Liver (tissue), 9 donors: Measurements from ENCODE around the gene NPAS2. TPM values are rescaled to one million over a fixed set of nuclear protein-coding genes. Genes with fewer than 3 reads are reported as not detected.

Source experiments
- DNase-seq: peaks from one replicate; pipeline ENCODE4 v3.0.0-alpha.2; 2017; ENCODE audit warnings: low spot score
- H3K27ac ChIP-seq, 2 donors: one replicate each; pipeline ENCODE4 v1.7.0; 2013; ENCODE audit warnings: inconsistent platforms in 2 of 2, low read length in 2 of 2, control low read depth in 1 of 2, low read depth in 1 of 2, mild to moderate bottlenecking in 1 of 2
- H3K27me3 ChIP-seq, 4 donors: one replicate each; pipeline versions ENCODE4 v1.6.1 to v1.7.0; 2013; ENCODE audit warnings: low read length in 3 of 4, inconsistent platforms in 1 of 4, mild to moderate bottlenecking in 1 of 4, moderate library complexity in 1 of 4; ENCODE audit not compliant: control insufficient read depth in 4 of 4, insufficient read depth in 4 of 4
- H3K36me3 ChIP-seq, 4 donors: one replicate each; pipeline versions ENCODE4 v1.6.1 to v1.7.0; 2013; ENCODE audit warnings: low read length in 3 of 4, mild to moderate bottlenecking in 3 of 4, low read depth in 1 of 4, moderate library complexity in 1 of 4; ENCODE audit not compliant: control insufficient read depth in 4 of 4, insufficient read depth in 3 of 4
- H3K4me1 ChIP-seq, 4 donors: one replicate each; pipeline versions ENCODE4 v1.6.1 to v1.7.0; 2013; ENCODE audit warnings: low read length in 3 of 4, mild to moderate bottlenecking in 3 of 4, moderate library complexity in 1 of 4; ENCODE audit not compliant: control insufficient read depth in 4 of 4, insufficient read depth in 4 of 4
- H3K4me3 ChIP-seq, 3 donors: one replicate each; pipeline versions ENCODE4 v1.6.1 to v1.7.0; 2013; ENCODE audit warnings: low read length in 3 of 3, control low read depth in 1 of 3, low read depth in 1 of 3, mild to moderate bottlenecking in 1 of 3
- H3K9ac ChIP-seq, 2 donors: one replicate each; pipeline ENCODE4 v1.7.0; 2013; ENCODE audit warnings: low read length in 2 of 2, mild to moderate bottlenecking in 2 of 2, moderate library complexity in 2 of 2, control low read depth in 1 of 2, low read depth in 1 of 2
- H3K9me3 ChIP-seq, 4 donors: one replicate each; pipeline versions ENCODE4 v1.6.1 to v1.7.0; 2013; ENCODE audit warnings: low read length in 3 of 4; ENCODE audit not compliant: control insufficient read depth in 4 of 4
- CTCF ChIP-seq: fragments of 150-350 bp; IDR thresholded peaks from 2 replicates; pipeline ENCODE4 v1.5.1; 2017; ENCODE audit warnings: improper control_type of control experiment, low read depth, low read length; ENCODE audit not compliant: missing input control
- EGR1 ChIP-seq, 2 donors: IDR thresholded peaks; 2 replicates each; pipeline ENCODE4 v1.6.1; 2016 to 2018; ENCODE audit warnings: antibody characterized with exemption in 2 of 2, low read depth in 2 of 2
- FOXA1 ChIP-seq: IDR thresholded peaks from 2 replicates; pipeline ENCODE4 v1.6.1; 2016; ENCODE audit warnings: antibody characterized with exemption
- FOXA2 ChIP-seq: IDR thresholded peaks from 2 replicates; pipeline ENCODE4 v1.6.1; 2016; ENCODE audit warnings: antibody characterized with exemption
- GABPA ChIP-seq, 2 donors: IDR thresholded peaks in 1 of 2; conservative IDR thresholded peaks in 1 of 2; 2 replicates each; pipeline ENCODE4 v1.6.1; 2016; ENCODE audit warnings: antibody characterized with exemption in 2 of 2, mild to moderate bottlenecking in 1 of 2, moderate library complexity in 1 of 2
- HNF4G ChIP-seq: IDR thresholded peaks from 2 replicates; pipeline ENCODE4 v1.6.1; 2016; ENCODE audit warnings: antibody characterized with exemption
- JUND ChIP-seq, 2 donors: IDR thresholded peaks; 2 replicates each; pipeline ENCODE4 v1.6.1; 2016; ENCODE audit warnings: antibody characterized with exemption in 2 of 2
- NR2F2 ChIP-seq: IDR thresholded peaks from 2 replicates; pipeline ENCODE4 v1.6.1; 2016; ENCODE audit warnings: antibody characterized with exemption
- RAD21 ChIP-seq, 2 donors: IDR thresholded peaks; 2 replicates each; pipeline ENCODE4 v1.6.1; 2016; ENCODE audit warnings: antibody characterized with exemption in 2 of 2, mild to moderate bottlenecking in 2 of 2
- REST ChIP-seq: IDR thresholded peaks from 2 replicates; pipeline ENCODE4 v1.6.1; 2016; ENCODE audit warnings: antibody characterized with exemption, mild to moderate bottlenecking
- SP1 ChIP-seq: IDR thresholded peaks from 2 replicates; pipeline ENCODE4 v1.6.1; 2018; ENCODE audit warnings: antibody characterized with exemption, mild to moderate bottlenecking
- TAF1 ChIP-seq: conservative IDR thresholded peaks from 2 replicates; pipeline ENCODE4 v1.6.1; 2016; ENCODE audit warnings: antibody characterized with exemption, mild to moderate bottlenecking
- WGBS: extraction: QIAGEN DNeasy Blood & Tissue Kit; methylation state at CpG from one replicate; pipeline ENCODE4 v1.1.7; 2013; 5-methylcytosine and 5-hydroxymethylcytosine counted together
- polyA plus RNA-seq, 2 donors: library from polyadenylated mRNA; stranded (reverse) in 1 of 2; unstranded in 1 of 2; fragments of 200-250 nt in 1 of 2; fragments of >200 nt in 1 of 2; fragmentation: Nextera tagmentation in 1 of 2; extraction: Ambion mirVana in 1 of 2; gene quantifications; one replicate each; pipeline versions ENCODE4 v1.2.1 to v1.2.3, GENCODE V29; 2013 to 2015
- total RNA-seq, 2 donors: library from RNA; depleted of rRNA; stranded (reverse); fragments of >200 nt; gene quantifications; one replicate each; pipeline ENCODE4 v1.2.3, GENCODE V29; 2014
- donor health status: healthy.
- donor health status: healthy.
- donor health status: healthy.
- donor health status: healthy.
- donor health status: healthy.

Gene NPAS2
- total and polyA plus RNA-seq, 4 donors = 0.33 to 24.3 (median 6.6) TPM

GRCh38 chr2:101012054-101012705 is 192.2 kb downstream of the NPAS2 start (continued):
- no peak for TF ChIP-seq CTCF

GRCh38 chr2:101012706-101013181 is 192.8 kb downstream of the NPAS2 start:
- 30% methylated on average over 5 of the region's 5 CpGs for whole genome bisulfite sequencing
- peaks cover 6 to 33% (median 17%) of the 10 kb centered on the region in 4 donors for H3K36me3 ChIP-seq
- no peaks in the 10 kb centered on the region for H3K9me3 ChIP-seq
- TF ChIP-seq FOXA1 (no peak), RAD21 (IDR thresholded peaks at IDR 0.05) (peak; percentile 95 to 97), CTCF (peak; percentile 85), HNF4G (no peak), FOXA2 (no peak), GABPA (IDR thresholded peaks at IDR 0.05 in 1 of 2, conservative IDR thresholded peaks at IDR 0.05 in 1 of 2) (no peak)
- DNase-seq = peak; percentile 52
- H3K27me3 ChIP-seq = no peaks in the 10 kb centered on the region
- no peak overlapping the region for H3K4me3 ChIP-seq
- H3K27ac ChIP-seq = no peak overlapping the region
- peaks cover 0 to 3% (median 0%) of the 10 kb centered on the region in 4 donors for H3K4me1 ChIP-seq
- no peak overlapping the region for H3K9ac ChIP-seq

- peaks cover 1 to 28% (median 17%) of the 10 kb centered on the region in 4 donors for H3K36me3 ChIP-seq
- no peak overlapping the region for H3K9ac ChIP-seq
- WGBS = 94% methylated on average over 6 of the region's 6 CpGs
- TF ChIP-seq HNF4G (no peak), SP1 (no peak), EGR1 (IDR thresholded peaks at IDR 0.05; ENCODE audit: low read depth in 2 of 2) (no peak), TAF1 (no peak), REST (no peak), CTCF (no peak), FOXA2 (no peak), NR2F2 (no peak), JUND (IDR thresholded peaks at IDR 0.05) (no peak)
- H3K4me1 ChIP-seq = peaks cover 0 to 3% (median 0%) of the 10 kb centered on the region in 4 donors
- no peak overlapping the region for H3K4me3 ChIP-seq
- no peak for DNase-seq
- H3K9me3 ChIP-seq = no peaks in the 10 kb centered on the region
- no peaks in the 10 kb centered on the region for H3K27me3 ChIP-seq
- H3K27ac ChIP-seq = no peak overlapping the region
These were observed 194.4 kb downstream of the NPAS2 start for GRCh38 chr2:101014264-101014857.
